GM12878 (cell line): Measurements from ENCODE around the gene ITFG1. TPM values are rescaled to one million over a fixed set of nuclear protein-coding genes. Genes with fewer than 3 reads are reported as not detected.

Source experiments
- ATAC-seq: fragments of 200-7000 bp; cut with Tn5 transposase; 3 replicates; pipeline ENCODE4 v1.9.1; 2020; ENCODE audit warnings: mild to moderate bottlenecking, moderate library complexity
- BruUV-seq: library from RNA; stranded (reverse); fragments of 400-500 nt; replicated peaks from 2 replicates; lab custom pipeline; 2021; lab: Mats Ljungman, UMichigan
- CTCF ChIA-PET: fragments of 300-600 bp; sonication (Branson Sonifier 250); formaldehyde crosslinking; extraction: SDS; loops from one replicate; lab custom pipeline; 2021; ENCODE audit warnings: inconsistent platforms; lab: Yijun Ruan, JAX
- POLR2A ChIA-PET: fragments of 350-600 bp; formaldehyde crosslinking; extraction: SDS; loops from one replicate; lab custom pipeline; 2021; ENCODE audit warnings: inconsistent platforms; lab: Charles Lee
- RAD21 ChIA-PET: fragments of 300-600 bp; sonication (Branson Sonifier 250); formaldehyde crosslinking; loops from one replicate; lab custom pipeline; 2023; ENCODE audit warnings: antibody characterized with exemption; ENCODE audit not compliant: unreplicated experiment; lab: Charles Lee
- SMC1A ChIA-PET: fragments of 300-600 bp; sonication (Branson Sonifier 250); formaldehyde crosslinking; loops from one replicate; lab custom pipeline; 2023; ENCODE audit not compliant: unreplicated experiment, uncharacterized antibody; lab: Charles Lee
- DNase-seq: peaks from one replicate; pipeline ENCODE4 v3.0.0-alpha.2; 2011; ENCODE audit warnings: low read depth, low spot score
- FAIRE-seq: peaks from 3 replicates; lab custom pipeline; 2011; peaks lifted over from hg19 to GRCh38; lab: Jason Lieb, UNC
- H2AFZ ChIP-seq: 2 replicates; pipeline ENCODE4 v1.6.0; 2011; ENCODE audit warnings: low read depth, low read length, control low read depth; ENCODE audit not compliant: control insufficient read depth
- H3K27ac ChIP-seq: 2 replicates; pipeline ENCODE4 v1.5.1; 2011; ENCODE audit warnings: control low read depth; ENCODE audit not compliant: control insufficient read depth, insufficient read depth
- H3K27me3 ChIP-seq, 2 experiments: replicated peaks in 1 of 2; 2 replicates each; pipeline versions ENCODE4 v1.6.0 to v1.6.1; 2011; ENCODE audit warnings: low read length in 1 of 2; ENCODE audit not compliant: control insufficient read depth in 2 of 2, insufficient read depth in 2 of 2
- H3K36me3 ChIP-seq, 2 experiments: 2 replicates each; pipeline ENCODE4 v1.5.1; 2011; ENCODE audit warnings: low read length in 1 of 2; ENCODE audit not compliant: control insufficient read depth in 2 of 2, insufficient read depth in 2 of 2
- H3K4me1 ChIP-seq: 2 replicates; pipeline ENCODE4 v1.6.1; 2011; ENCODE audit warnings: mild to moderate bottlenecking, low read length, moderate library complexity, mixed read lengths; ENCODE audit not compliant: control insufficient read depth, insufficient read depth
- H3K4me2 ChIP-seq: 2 replicates; pipeline ENCODE4 v1.6.0; 2011; ENCODE audit warnings: control low read depth; ENCODE audit not compliant: control insufficient read depth, insufficient read depth
- H3K4me3 ChIP-seq: fragments of 200-600 bp; sonication (generic); 2 replicates; pipeline ENCODE4 v1.5.1; 2016
- H3K79me2 ChIP-seq: 2 replicates; pipeline ENCODE4 v1.6.0; 2011; ENCODE audit warnings: low read length; ENCODE audit not compliant: control insufficient read depth, insufficient read depth
- H3K9ac ChIP-seq: 2 replicates; pipeline ENCODE4 v1.8.0; 2011; ENCODE audit warnings: low read length, control low read depth, mixed read lengths; ENCODE audit not compliant: control insufficient read depth, insufficient read depth
- H3K9me3 ChIP-seq: replicated peaks from 3 replicates; pipeline ENCODE4 v1.5.1; 2011; ENCODE audit warnings: mild to moderate bottlenecking, low read length; ENCODE audit not compliant: control insufficient read depth, insufficient read depth
- H4K20me1 ChIP-seq: 2 replicates; pipeline ENCODE4 v1.6.0; 2011; ENCODE audit not compliant: control insufficient read depth, insufficient read depth
- BRCA1 ChIP-seq: IDR thresholded peaks from 2 replicates; pipeline ENCODE4 v1.6.1; 2011; ENCODE audit warnings: low read depth, low read length, improper control_type of control experiment
- CBX5 ChIP-seq: sonication (generic); IDR thresholded peaks from 2 replicates; pipeline ENCODE4 v1.6.1; 2016; ENCODE audit warnings: low read depth, moderate library complexity, mild to moderate bottlenecking, inconsistent platforms
- CHD1 ChIP-seq: IDR thresholded peaks from 2 replicates; pipeline ENCODE4 v1.6.1; 2012; ENCODE audit warnings: low read depth, low read length, improper control_type of control experiment
- CHD2 ChIP-seq: IDR thresholded peaks from 2 replicates; pipeline ENCODE4 v1.6.1; 2011; ENCODE audit warnings: low read depth, low read length, improper control_type of control experiment, borderline replicate concordance
- FOXK2 ChIP-seq: fragments of 450-650 bp; IDR thresholded peaks from 2 replicates; pipeline ENCODE4 v1.6.1; 2017; ENCODE audit warnings: mild to moderate bottlenecking, moderate library complexity
- MLLT1 ChIP-seq: fragments of 450-650 bp; IDR thresholded peaks from 2 replicates; pipeline ENCODE4 v1.6.1; 2016; ENCODE audit warnings: mild to moderate bottlenecking
- MTA3 ChIP-seq: IDR thresholded peaks from 2 replicates; pipeline ENCODE4 v1.6.1; 2012; ENCODE audit warnings: low read length, inconsistent platforms, borderline replicate concordance
- MYC ChIP-seq: IDR thresholded peaks from 2 replicates; pipeline ENCODE4 v1.6.1; 2011; ENCODE audit warnings: mild to moderate bottlenecking, low read length, moderate library complexity, inconsistent platforms; ENCODE audit not compliant: insufficient read depth, insufficient replicate concordance, insufficient read length, severe bottlenecking
- PML ChIP-seq: IDR thresholded peaks from 2 replicates; pipeline ENCODE4 v1.6.1; 2012; ENCODE audit warnings: low read length, inconsistent platforms
- RCOR1 ChIP-seq: conservative IDR thresholded peaks from 2 replicates; pipeline ENCODE4 v1.6.1; 2012; ENCODE audit warnings: low read depth, low read length, improper control_type of control experiment
- RUNX3 ChIP-seq: IDR thresholded peaks from 2 replicates; pipeline ENCODE4 v1.6.1; 2012; ENCODE audit warnings: low read length, inconsistent platforms
- SMC3 ChIP-seq: IDR thresholded peaks from 2 replicates; pipeline ENCODE4 v1.6.1; 2011; ENCODE audit warnings: low read length, improper control_type of control experiment, borderline replicate concordance
- STAT3 ChIP-seq: IDR thresholded peaks from 2 replicates; pipeline ENCODE4 v1.6.1; 2011; ENCODE audit warnings: low read depth, low read length, improper control_type of control experiment
- ZBTB11 ChIP-seq: fragments of 450-650 bp; formaldehyde crosslinking; IDR thresholded peaks from 2 replicates; pipeline ENCODE4 v1.5.0; 2022; ENCODE audit warnings: mild to moderate bottlenecking, missing genetic modification characterization
- WGBS: methylation state at CpG from one replicate; pipeline ENCODE4 v1.1.6; 2016; ENCODE audit warnings: low lambda C conversion rate; ENCODE audit not compliant: insufficient replicate concordance, insufficient coverage; ENCODE audit errors: missing lambda C conversion rate; 5-methylcytosine and 5-hydroxymethylcytosine counted together
- in situ Hi-C: fragments of 300-500 bp; cut with MboI; formaldehyde crosslinking; loops from 9 replicates; pipeline ENCODE4 v1.14.3; 2018; ENCODE audit warnings: mixed read lengths
- intact Hi-C: fragments of 100-400 bp; cut with micrococcal nuclease; formaldehyde crosslinking; loops from one replicate; pipeline ENCODE4 v1.14.2; 2022; ENCODE audit not compliant: unreplicated experiment
- polyA plus RNA-seq, 11 experiments: library from polyadenylated mRNA; depleted of rRNA in 4 of 11; unstranded in 6 of 11; stranded (reverse) in 5 of 11; fragments of >200 nt; fragmentation: Nextera tagmentation in 4 of 11; fragmentation: Illumina TruSeq in 1 of 11; extraction: Ambion mirVana in 4 of 11; extraction: Trizol in 1 of 11; gene quantifications; 1 replicate in 1 of 11; 2 replicates in 10 of 11; pipeline versions ENCODE4 v1.2.1 to v1.2.3, GENCODE V29; 2011 to 2016; ENCODE audit warnings: inconsistent platforms in 2 of 11, missing spikeins in 2 of 11, low read depth in 1 of 11
- total RNA-seq, 4 experiments: library from RNA; depleted of rRNA in 3 of 4; stranded (reverse); fragments of >200 nt in 3 of 4; fragmentation: Illumina TruSeq in 1 of 4; extraction: Trizol in 1 of 4; gene quantifications; 2 replicates each; pipeline versions ENCODE4 v1.2.1 to v1.2.3, GENCODE V29; 2013 to 2021
- TF ChIP-seq, protein P1 (sequence below): IDR thresholded peaks from 2 replicates; pipeline ENCODE4 v1.6.1; 2011; ENCODE audit warnings: borderline replicate concordance, low read depth, mild to moderate bottlenecking, moderate library complexity, low read length; ENCODE audit not compliant: insufficient read depth, poor library complexity, severe bottlenecking

The ITFG1 gene
- total and polyA plus RNA-seq, 10 of the 15 experiments (the other 5 are each of a cell fraction or from before 2014, with no cell fraction given): 9.3 to 56.3 (median 28.6) TPM

- TF ChIP-seq BRCA1 (no peak), ZBTB11 (no peak), CHD1 (no peak), RCOR1 (no peak), RUNX3 (peak; percentile 80), PML (no peak), CBX5 (no peak)
These were observed 150.1 kb downstream of the ITFG1 start (continued) for GRCh38 chr16:47310792-47311211.

DNA sequence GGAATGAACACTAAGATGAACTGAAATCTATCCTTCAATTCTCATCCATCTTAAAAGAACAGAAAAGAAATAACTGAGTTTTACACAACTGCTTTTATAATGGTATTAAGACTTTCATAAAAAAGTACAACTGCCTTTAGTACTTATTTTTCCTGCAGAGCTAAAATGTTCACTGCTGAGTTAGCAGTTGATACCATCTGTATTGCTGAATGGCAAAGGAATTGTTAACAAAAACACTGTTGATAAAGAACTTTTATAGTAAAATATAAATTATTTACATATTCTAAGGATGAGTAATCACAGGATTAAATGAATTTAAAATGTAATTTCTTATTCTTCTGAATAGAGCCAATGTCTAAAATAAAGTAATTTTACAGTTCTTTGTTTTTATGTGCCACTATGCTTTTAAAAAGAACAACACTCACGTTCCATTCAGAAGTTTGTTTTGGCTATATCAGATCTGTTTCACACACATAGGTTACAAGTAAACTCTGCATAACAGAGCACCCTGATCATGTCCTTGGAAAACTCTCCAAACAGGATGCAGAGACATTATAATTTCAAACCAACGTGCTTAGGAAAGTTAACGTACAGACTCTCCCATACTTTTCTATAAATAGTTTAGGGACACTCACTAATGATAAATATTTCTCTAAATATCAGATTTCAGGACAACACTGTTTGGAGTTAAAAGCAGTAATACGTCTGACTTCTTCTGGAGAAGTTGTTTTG, 151.1 kb downstream of the ITFG1 start:
- ChIA-PET SMC1A (interaction anchor here (0.8 to 1.4 kb wide), 4 partner anchors 11 to 792 kb away, joined by 3 to 4 read pairs (median 4); no protein-coding TSS in a partner anchor), CTCF (no interaction called here), RAD21 (no interaction called here), POLR2A (interaction anchor here (0.7 kb wide), 1 partner anchor 55 kb away, joined by 6 read pairs; no protein-coding TSS in a partner anchor)
- ATAC-seq: no peak
- in situ Hi-C loops: no loop called here
- TF ChIP-seq CHD2: no peak
- TF ChIP-seq, protein P1, sequence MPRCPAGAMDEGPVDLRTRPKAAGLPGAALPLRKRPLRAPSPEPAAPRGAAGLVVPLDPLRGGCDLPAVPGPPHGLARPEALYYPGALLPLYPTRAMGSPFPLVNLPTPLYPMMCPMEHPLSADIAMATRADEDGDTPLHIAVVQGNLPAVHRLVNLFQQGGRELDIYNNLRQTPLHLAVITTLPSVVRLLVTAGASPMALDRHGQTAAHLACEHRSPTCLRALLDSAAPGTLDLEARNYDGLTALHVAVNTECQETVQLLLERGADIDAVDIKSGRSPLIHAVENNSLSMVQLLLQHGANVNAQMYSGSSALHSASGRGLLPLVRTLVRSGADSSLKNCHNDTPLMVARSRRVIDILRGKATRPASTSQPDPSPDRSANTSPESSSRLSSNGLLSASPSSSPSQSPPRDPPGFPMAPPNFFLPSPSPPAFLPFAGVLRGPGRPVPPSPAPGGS: no peak
- TF ChIP-seq MLLT1: no peak
- no peak for TF ChIP-seq MTA3
- no peak for TF ChIP-seq SMC3
- no peak for TF ChIP-seq STAT3
- no peak for TF ChIP-seq FOXK2
- no peak for TF ChIP-seq MYC
- Histone ChIP-seq H3K36me3 (no peaks in the 10 kb centered on the region), H3K79me2 (no peaks in the 10 kb centered on the region), H2AFZ (no peak overlapping the region), H3K4me2 (no peak overlapping the region), H4K20me1 (no peaks in the 10 kb centered on the region), H3K27me3 (no peaks in the 10 kb centered on the region), H3K4me1 (peaks cover 11% of the 10 kb centered on the region; the same call in 1 of the 2 replicates), H3K9me3 (no peaks in the 10 kb centered on the region), H3K9ac (no peak overlapping the region), H3K4me3 (no peak overlapping the region), H3K27ac (no peak overlapping the region)
- DNase-seq: no peak
- BruUV-seq: no TSS peak
- FAIRE-seq: no peak
- WGBS: 96% methylated on average over 4 of the region's 4 CpGs
- intact Hi-C loops: loop anchor here (10.0 kb wide), 1 partner anchor 155 kb away; the partner anchor contains the start of genes ITFG1 and PHKB
